SH-SY5Y (cell line): ENCODE results near the gene MAP3K5.

ENCODE experiments used
- GATA2 ChIP-seq: IDR thresholded peaks from 2 replicates; pipeline ENCODE4 v1.6.1; 2011; ENCODE audit warnings: mild to moderate bottlenecking, low read depth, low read length
- GATA3 ChIP-seq: IDR thresholded peaks from 2 replicates; pipeline ENCODE4 v1.6.1; 2011; ENCODE audit warnings: low read depth, mild to moderate bottlenecking, low read length, moderate library complexity

DNA sequence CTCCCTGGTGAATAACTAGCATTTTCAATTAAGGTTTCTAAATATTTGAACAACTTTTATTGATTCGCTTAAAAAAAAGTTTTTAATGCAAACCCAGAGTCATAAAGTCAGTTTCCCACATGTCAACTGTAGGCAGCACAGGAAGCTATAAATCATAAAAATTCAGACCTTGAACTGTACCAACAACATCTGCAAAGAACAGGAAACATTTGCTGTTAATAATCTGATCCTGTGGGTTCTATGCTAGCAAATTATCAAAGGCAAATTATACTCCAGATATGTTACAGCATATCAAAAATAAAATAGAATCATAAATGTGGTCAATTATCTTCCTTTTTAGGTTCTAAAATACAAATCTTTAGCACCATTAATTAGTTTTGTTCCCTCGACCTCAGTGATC, 225.4 kb downstream of the MAP3K5 start:
- TF ChIP-seq GATA2 = no peak
- no peak for TF ChIP-seq GATA3
